Neural cell (in vitro differentiated cells): Measurements from ENCODE around the gene ROBO4.

Experiments used
- CTCF ChIP-seq: fragments of 450-650 bp; IDR thresholded peaks from 2 replicates; pipeline ENCODE4 v1.5.1; 2014; ENCODE audit warnings: antibody characterized with exemption, mild to moderate bottlenecking, moderate library complexity; ENCODE audit not compliant: poor library complexity, severe bottlenecking
- EP300 ChIP-seq: fragments of 450-650 bp; conservative IDR thresholded peaks from 2 replicates; pipeline ENCODE4 v1.6.1; 2014; ENCODE audit warnings: antibody characterized with exemption, mild to moderate bottlenecking, moderate library complexity; ENCODE audit not compliant: poor library complexity, severe bottlenecking
- SMC3 ChIP-seq: fragments of 450-650 bp; conservative IDR thresholded peaks from 2 replicates; pipeline ENCODE4 v1.6.1; 2014; ENCODE audit warnings: antibody characterized with exemption, mild to moderate bottlenecking, moderate library complexity; ENCODE audit not compliant: poor library complexity

GRCh38 chr11:124920870-124921609 is 23.4 kb upstream of the ROBO4 start:
- TF ChIP-seq EP300 (no peak), CTCF (peak; percentile 10), SMC3 (no peak)
